OCI-LY1 (cell line): ENCODE measurements around the gene GPR173.

Experiments used
- H2AFZ ChIP-seq: fragments of 200-600 bp; sonication (generic), shearing (Covaris generic); 2 replicates; pipeline ENCODE4 v1.6.0; 2014; ENCODE audit warnings: antibody characterized with exemption, mild to moderate bottlenecking, low read length
- H3F3A ChIP-seq: fragments of 200-600 bp; sonication (generic), shearing (Covaris generic); 2 replicates; pipeline ENCODE4 v1.6.0; 2014; ENCODE audit warnings: mild to moderate bottlenecking, antibody characterized with exemption, low read length, moderate library complexity; ENCODE audit not compliant: insufficient read depth
- H3K27ac ChIP-seq: fragments of 200-600 bp; sonication (generic); 2 replicates; pipeline ENCODE4 v1.5.1; 2014; ENCODE audit warnings: low read length, mixed run types, mild to moderate bottlenecking, low read depth; ENCODE audit not compliant: poor library complexity, severe bottlenecking
- H3K27me3 ChIP-seq: fragments of 200-600 bp; sonication (generic); 2 replicates; pipeline ENCODE4 v1.6.0; 2014; ENCODE audit warnings: antibody characterized with exemption, mild to moderate bottlenecking, low read length, moderate library complexity; ENCODE audit not compliant: insufficient read depth
- H3K36me3 ChIP-seq: fragments of 200-600 bp; sonication (generic); 2 replicates; pipeline ENCODE4 v1.6.1; 2014; ENCODE audit warnings: mild to moderate bottlenecking, antibody characterized with exemption, low read length, moderate library complexity, mixed read lengths; ENCODE audit not compliant: insufficient read depth
- H3K4me1 ChIP-seq: fragments of 200-600 bp; sonication (generic); 2 replicates; pipeline ENCODE4 v1.5.1; 2014; ENCODE audit warnings: mild to moderate bottlenecking, low read length, moderate library complexity; ENCODE audit not compliant: insufficient read depth, severe bottlenecking
- H3K4me2 ChIP-seq: fragments of 200-600 bp; sonication (generic), shearing (Covaris generic); 2 replicates; pipeline ENCODE4 v1.6.1; 2014; ENCODE audit warnings: low read length
- H3K4me3 ChIP-seq: fragments of 200-600 bp; sonication (generic); 2 replicates; pipeline ENCODE4 v1.5.1; 2014; ENCODE audit warnings: low read length, low read depth, mild to moderate bottlenecking, mixed read lengths; ENCODE audit not compliant: poor library complexity, severe bottlenecking
- H3K79me2 ChIP-seq: fragments of 200-600 bp; shearing (Covaris generic); 2 replicates; pipeline ENCODE4 v1.6.1; 2016; ENCODE audit warnings: mixed run types, low read length, mixed read lengths; ENCODE audit not compliant: insufficient read depth
- H3K9ac ChIP-seq: fragments of 200-600 bp; sonication (generic), shearing (Covaris generic); 2 replicates; pipeline ENCODE4 v1.6.1; 2014; ENCODE audit warnings: mild to moderate bottlenecking, low read length, mixed read lengths
- H3K9me2 ChIP-seq: fragments of 200-600 bp; sonication (generic), shearing (Covaris generic); 2 replicates; pipeline ENCODE4 v1.6.1; 2014; ENCODE audit warnings: low read depth, mild to moderate bottlenecking, low read length, mixed read lengths
- H3K9me3 ChIP-seq: fragments of 200-600 bp; shearing (Covaris generic); 2 replicates; pipeline ENCODE4 v1.6.1; 2014; ENCODE audit warnings: low read length, mixed read lengths
- H4K20me1 ChIP-seq: fragments of 200-600 bp; sonication (generic), shearing (Covaris generic); 2 replicates; pipeline ENCODE4 v1.6.0; 2016; ENCODE audit warnings: mild to moderate bottlenecking, low read length; ENCODE audit not compliant: insufficient read depth
- CTCF ChIP-seq: fragments of 200-600 bp; sonication (generic), shearing (Covaris generic); IDR thresholded peaks from 2 replicates; pipeline ENCODE4 v1.5.1; 2017; ENCODE audit warnings: mild to moderate bottlenecking, antibody characterized with exemption, low read length, moderate library complexity, mixed read lengths
- EZH2 ChIP-seq: fragments of 200-600 bp; sonication (generic), shearing (Covaris generic); IDR thresholded peaks from 2 replicates; pipeline ENCODE4 v1.8.0; 2017; ENCODE audit warnings: borderline replicate concordance, mixed run types, mild to moderate bottlenecking, antibody characterized with exemption, low read length, moderate library complexity, mixed read lengths

GPR173 gene

DNA sequence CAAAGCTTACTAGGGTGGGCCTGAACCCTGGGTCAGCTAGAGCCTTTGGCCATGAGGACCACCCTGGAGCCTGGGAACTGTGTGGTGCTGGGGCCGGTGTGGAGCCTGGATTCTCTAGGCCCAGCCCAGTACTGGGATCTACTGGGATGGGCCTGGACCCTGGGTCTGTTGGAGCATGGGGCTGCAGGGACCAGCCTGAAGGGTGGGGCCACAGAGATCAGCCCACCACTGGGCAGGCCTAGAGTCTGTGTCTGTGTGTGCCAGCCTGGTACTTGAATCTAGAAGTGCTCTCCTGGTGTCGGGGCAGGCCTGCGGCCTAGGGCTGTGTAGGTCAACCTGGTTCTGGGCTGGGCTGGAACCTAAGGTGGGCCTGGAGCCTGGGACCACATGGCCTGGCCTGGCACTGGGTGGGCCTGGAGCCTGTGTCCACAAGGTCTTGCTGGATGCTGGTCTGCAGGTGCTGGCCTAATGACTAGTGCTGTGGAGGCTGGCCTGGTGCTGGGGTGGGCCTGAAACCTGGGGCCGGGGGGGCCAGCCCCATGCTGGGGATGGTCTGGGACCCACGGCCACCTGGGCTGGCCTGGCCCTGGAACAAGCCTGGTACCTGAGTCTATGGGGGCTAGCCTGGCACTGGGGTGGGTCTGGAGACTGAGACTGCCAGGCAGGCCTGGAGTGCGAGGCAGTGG lies 66.4 kb downstream of the GPR173 start:
- Histone ChIP-seq H3F3A (no peaks in the 10 kb centered on the region), H3K4me3 (no peak overlapping the region), H4K20me1 (no peaks in the 10 kb centered on the region), H3K79me2 (no peaks in the 10 kb centered on the region), H3K9me2 (no peaks in the 10 kb centered on the region), H3K4me1 (no peaks in the 10 kb centered on the region), H2AFZ (no peak overlapping the region), H3K9ac (no peak overlapping the region), H3K27me3 (no peaks in the 10 kb centered on the region), H3K9me3 (no peaks in the 10 kb centered on the region), H3K27ac (no peak overlapping the region), H3K4me2 (no peak overlapping the region), H3K36me3 (peaks cover 4% of the 10 kb centered on the region)
- TF ChIP-seq EZH2 = no peak

- H3K9me3 ChIP-seq = no peaks in the 10 kb centered on the region
- H3K27me3 ChIP-seq = no peaks in the 10 kb centered on the region
- H3F3A ChIP-seq = no peaks in the 10 kb centered on the region
- no peaks in the 10 kb centered on the region; the same call in 1 of the 2 replicates for H3K36me3 ChIP-seq
- no peak overlapping the region for H3K4me3 ChIP-seq
- H3K9me2 ChIP-seq = no peaks in the 10 kb centered on the region
- H3K27ac ChIP-seq = peak overlapping the region; percentile 17
- no peaks in the 10 kb centered on the region for H4K20me1 ChIP-seq
- H2AFZ ChIP-seq = no peak overlapping the region
- no peak for TF ChIP-seq EZH2
- TF ChIP-seq CTCF = no peak
- H3K9ac ChIP-seq = no peak overlapping the region
- no peaks in the 10 kb centered on the region for H3K79me2 ChIP-seq
- H3K4me1 ChIP-seq = no peaks in the 10 kb centered on the region
- no peak overlapping the region for H3K4me2 ChIP-seq
These were observed 66.9 kb downstream of the GPR173 start for GRCh38 chrX:53115550-53115874.

- H3K27ac ChIP-seq = peak overlapping the region; percentile 17
- H3K27me3 ChIP-seq = no peaks in the 10 kb centered on the region
- no peak overlapping the region for H2AFZ ChIP-seq
These were observed 67.5 kb downstream of the GPR173 start for GRCh38 chrX:53116101-53116500.

More at GRCh38 chrX:53116101-53116500, 67.5 kb downstream of the GPR173 start:
- Histone ChIP-seq H3K36me3 (no peaks in the 10 kb centered on the region; the same call in 1 of the 2 replicates), H3K4me3 (no peak overlapping the region), H4K20me1 (no peaks in the 10 kb centered on the region), H3F3A (no peaks in the 10 kb centered on the region), H3K4me2 (no peak overlapping the region), H3K79me2 (no peaks in the 10 kb centered on the region), H3K9me2 (no peaks in the 10 kb centered on the region), H3K4me1 (no peaks in the 10 kb centered on the region), H3K9ac (no peak overlapping the region), H3K9me3 (no peaks in the 10 kb centered on the region)
- TF ChIP-seq CTCF (no peak), EZH2 (no peak)
